GM18502 (cell line): Measurements from ENCODE around the gene NDUFV2.

ENCODE experiments used
- ATAC-seq: cut with Tn5 transposase; IDR thresholded peaks from one replicate; pipeline ENCODE4 v1.9.1; 2021; ENCODE audit warnings: mild to moderate bottlenecking; ENCODE audit not compliant: unreplicated experiment, poor library complexity

Gene NDUFV2

DNA sequence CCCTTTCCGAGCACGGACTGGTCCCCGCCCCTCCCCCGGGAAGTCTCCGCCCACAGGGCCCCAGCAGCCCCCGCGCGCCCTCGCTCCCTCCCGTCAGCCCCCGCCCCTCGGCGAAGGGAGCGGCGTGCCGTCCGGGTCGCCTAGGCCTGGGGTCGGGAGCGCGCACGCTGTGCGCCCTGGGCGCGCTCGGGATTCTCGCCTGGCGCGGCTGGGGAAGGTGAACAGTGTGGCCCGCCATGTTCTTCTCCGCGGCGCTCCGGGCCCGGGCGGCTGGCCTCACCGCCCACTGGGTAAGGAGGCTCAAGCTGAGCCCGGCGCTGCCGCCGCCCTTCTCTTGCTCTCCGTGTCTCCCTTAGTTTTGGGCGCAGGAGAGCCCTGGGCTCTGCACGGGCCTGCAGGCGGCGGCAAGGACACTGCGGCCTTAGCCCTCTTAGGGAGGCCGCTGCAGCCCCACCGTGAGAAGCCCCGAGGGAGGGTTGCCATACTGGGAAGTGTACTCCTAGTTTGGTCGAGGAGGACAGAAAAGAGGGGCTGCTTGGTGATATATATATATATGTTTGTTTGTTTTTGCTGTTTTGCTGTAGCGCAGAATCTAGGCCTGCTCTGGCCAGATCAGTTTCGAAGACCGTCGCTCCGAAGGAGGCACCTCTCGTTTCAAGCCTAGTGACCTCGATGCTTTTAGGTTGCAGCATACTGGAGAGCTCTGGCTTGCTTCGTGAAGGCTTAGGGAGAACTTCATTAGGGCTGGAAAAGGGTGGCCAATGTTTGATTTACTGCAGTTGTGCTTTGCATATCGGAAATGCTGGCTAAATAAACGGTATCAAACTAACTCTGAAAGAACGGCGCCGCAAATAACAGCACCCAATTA lies at the start of gene NDUFV2:
Gene NDUFV2, plus strand, starts transcription at position 192 of the 868 bp plus-strand sequence. Its CDS starts 45 bp downstream, at position 237.
- peak; percentile 93 for ATAC-seq

DNA sequence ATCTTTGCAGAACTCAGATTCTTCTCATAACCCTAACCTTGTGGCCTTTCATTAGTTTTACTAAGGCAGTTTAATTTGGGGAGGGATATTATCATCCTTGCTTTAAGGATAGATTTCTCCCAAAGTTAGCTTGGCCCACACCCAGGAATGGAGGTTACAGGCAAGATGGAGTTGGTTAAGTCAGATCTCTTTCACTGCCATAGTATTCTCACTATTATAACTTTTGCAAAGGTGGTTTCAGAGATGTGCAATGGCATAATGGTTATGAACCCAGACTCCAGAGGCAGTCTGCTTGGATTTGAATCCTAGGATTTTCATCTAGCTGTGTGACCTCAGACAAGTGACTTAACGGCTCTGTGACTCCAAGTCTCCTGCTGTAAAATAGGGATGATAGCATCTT lies 48.7 kb upstream of the NDUFV2 start:
- no peak for ATAC-seq

DNA sequence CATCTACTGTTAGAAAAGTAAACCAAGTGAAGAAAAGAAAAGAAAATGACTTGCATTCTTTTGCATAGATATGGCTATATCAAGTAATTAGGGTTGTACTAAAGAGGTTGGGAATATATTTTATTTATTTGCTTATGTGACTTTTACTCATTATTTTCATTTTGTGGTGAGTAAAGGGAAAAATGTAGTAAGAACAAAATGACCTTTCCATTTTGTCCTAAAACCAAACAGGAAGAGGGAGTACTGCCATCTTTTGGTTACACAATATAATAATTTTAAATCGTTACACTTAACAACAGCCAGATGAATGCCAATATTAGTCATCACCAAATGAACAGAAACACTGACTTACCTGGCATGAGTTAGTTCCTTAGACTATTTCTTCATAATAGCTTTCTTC lies 47.3 kb upstream of the NDUFV2 start:
- peak; percentile 63 for ATAC-seq

DNA sequence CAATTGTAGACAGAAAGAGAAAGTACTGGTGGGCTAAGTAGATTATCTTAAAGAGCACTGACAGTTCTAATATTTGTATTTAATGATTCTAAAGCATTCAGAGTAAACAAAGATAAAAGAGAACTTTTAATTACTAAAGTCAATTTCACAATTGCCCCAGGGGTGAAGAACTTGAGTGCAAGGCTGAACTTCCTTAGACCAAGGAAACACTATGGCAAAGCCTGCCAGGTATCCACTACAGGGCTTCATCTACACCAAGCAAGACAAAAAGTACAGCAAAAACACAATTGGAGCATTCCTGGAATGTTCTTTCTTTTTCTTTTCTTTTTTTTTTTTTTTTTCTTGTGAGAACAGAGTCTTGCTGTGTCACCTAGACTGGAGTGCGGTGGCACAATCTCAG lies 46.9 kb upstream of the NDUFV2 start:
- no peak for ATAC-seq

DNA sequence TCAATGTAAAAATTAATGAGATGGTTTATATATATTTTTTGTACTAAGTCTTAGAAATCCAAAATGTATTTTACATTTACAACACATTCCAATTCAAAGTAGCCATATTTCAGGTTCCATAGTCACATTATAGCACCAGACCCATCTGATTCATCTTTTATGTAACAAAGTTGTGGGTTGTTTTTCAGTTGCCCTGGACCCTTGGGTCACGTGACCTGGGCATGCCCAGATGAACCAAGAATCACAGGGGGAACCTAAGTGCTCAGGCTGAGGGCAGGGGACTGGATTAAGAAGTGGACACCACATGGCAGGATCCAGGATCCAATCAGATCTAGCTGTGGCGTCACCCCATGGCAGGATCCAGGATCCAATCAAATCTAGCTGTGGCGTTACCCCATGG lies 44.9 kb upstream of the NDUFV2 start:
- ATAC-seq: no peak

DNA sequence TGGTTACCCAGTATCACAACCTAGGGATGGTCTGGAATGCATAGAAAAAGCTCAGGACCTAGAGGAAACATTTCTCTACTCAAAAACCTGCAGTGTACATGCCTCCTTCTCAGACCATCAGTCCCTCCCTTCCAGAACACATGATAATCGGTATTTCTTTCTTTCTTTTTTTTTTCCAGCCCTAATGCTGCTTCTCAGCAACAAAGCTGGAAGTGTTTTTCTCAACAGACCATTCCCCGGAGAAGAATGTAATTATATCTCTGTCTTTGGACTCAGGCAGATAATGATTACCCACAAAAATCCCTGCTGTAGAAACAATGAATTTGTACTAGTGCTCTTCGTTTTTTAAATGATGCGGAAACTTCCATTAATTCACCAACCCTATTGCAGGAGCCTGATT lies 44.1 kb upstream of the NDUFV2 start:
- no peak for ATAC-seq

DNA sequence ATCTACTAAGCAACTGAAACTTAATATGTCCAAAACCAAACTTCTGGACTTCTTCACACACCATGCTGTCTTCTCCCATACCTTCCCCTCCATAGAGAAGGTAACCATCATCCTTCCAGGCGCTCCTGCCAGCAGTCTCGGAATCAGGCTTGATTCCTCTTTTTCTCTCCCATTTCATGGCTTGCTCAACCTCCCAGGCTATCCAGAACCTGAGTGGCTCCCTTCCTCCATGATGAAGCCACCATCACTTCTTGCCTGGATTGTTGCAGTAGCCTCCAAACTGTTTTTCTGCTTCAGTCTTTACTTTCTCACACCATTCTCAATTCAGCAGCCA lies 40.1 kb upstream of the NDUFV2 start:
- ATAC-seq: peak; percentile 3

DNA sequence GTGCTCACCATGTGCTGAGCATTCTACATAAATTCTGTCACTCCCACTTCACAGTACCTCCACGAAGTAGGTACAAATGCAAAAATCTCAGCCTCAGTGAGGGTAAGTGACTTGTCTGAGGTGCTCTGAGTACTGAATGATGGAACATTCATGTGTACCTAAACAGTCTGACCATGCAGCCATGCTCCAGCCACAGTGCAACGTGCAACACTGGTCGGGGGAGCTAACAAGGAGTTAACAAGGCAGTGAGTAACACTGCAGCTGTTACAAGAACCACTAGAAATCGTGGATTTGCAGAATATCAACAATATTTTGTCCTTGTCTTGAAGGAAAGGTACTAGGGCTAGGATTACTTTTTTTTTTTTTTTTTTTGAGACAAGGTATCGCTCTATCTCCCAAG lies 36.6 kb upstream of the NDUFV2 start:
- ATAC-seq: no peak

DNA sequence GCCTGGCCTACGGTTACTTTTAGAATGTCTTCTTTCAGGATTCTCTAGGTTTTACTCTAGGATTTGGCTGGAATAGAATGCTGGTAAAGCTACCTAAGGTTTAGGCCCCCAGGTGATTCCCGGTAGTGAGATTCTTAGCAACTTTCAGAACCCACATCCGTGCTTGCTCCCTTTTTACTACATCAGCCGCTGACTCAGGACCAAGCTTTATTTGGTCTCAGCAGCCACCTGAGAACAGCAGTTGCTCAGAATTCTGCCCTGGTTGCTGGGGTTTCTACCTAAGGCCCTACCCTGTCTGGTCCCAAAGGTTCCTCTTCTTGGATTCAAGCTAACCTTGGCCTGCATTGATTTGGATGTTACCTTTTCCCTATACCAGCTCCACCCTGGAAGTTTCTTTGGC lies 36.1 kb upstream of the NDUFV2 start:
- ATAC-seq: peak; percentile 42

DNA sequence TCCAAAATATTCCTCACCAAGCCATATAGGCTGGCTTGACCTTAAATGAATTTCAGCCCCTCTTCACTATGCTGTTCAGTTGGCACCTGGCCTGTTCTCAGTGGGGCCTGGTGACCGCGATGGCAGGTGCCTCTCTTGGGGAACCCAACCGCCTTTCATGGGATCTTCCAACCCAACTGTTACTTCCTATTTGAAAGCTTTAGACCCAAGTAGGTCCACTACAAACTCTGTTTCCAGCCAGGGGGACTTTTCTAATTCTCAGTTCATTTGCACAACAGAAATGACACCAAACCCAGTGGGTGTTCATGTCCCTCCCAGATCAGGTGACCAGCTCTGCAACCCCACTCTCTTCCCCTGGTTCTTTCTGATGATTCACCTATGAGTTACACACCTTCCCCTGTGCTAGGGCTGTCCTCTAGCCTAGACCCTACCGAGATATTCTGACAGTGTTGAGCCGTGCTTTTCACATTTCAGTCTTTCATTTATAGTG lies 35.6 kb upstream of the NDUFV2 start:
- ATAC-seq: peak; percentile 73

DNA sequence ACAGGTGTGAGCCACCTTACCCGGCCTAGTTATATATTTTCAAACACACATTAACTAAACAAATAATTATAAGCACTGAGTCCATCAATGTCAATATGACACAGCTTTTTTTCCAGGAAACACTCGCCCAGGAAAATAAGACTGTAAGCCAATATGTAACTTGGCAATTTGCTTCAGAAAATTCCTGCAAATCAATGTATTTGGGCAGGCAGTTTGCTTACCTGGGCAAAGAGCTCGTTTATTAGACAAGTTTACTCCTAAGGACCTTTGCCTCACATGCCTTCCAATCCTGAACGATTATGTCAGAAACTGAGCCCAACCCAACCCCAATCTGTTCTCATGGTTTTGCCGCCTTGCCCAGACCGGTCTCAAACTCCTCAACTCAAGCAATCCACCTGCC lies 34.7 kb upstream of the NDUFV2 start:
- no peak for ATAC-seq

DNA sequence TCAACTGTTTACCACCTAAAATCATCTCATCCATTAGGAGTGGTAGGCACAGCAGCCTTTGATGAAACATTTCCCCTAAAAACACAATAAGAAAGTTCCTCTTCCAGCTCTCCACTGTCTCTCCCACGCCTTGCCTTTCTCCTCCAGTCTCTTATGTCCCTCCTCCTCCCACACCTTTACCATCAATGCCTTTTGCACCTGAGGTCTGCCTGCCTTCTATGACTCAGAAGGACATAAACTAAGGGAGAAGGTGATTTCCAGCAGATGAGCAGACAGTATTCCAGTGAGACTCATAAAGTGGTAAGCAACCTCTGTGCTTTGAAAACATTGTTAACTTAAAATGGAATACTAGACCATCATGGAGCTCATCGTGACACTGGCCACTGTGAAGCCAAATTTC lies 34.2 kb upstream of the NDUFV2 start:
- no peak for ATAC-seq

DNA sequence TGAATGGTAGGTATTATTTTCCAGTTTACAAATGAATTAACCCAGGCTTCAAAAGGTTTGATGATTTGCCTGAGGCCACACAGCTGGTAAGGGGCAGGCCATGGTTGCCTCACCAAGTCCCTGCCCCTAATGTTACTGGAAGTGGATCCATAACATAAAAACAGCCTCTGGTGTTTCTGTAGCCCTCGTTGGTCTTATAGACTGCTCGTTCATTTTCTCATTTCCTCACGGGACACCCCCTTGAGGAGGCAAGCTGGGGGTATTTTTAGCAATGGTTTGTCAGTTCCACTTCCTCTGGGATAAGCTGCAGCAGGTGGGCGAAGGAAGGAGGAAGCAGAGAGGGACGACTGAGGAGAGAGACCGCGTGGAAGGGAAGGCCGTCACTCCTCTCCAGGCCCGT lies 32.9 kb upstream of the NDUFV2 start:
- ATAC-seq: no peak

DNA sequence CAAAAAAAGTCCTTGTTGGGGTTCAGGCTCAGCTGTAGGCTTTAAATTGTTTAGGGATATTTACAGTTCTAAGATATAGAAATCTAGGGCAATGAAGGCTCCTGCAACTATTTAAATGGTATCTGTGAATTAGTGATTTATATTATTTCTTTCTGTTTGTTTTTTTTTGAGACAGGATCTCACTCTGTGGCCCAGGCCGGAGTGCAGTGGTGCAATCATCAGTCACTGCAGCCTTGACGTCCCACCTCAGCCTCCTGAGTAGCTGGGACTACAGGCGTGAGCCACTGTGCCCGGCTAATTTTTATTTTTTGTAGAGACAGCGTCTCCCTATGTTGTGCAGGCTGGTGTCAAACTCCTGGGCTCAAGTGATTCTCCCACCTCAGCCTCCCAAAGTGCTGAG lies 32.3 kb upstream of the NDUFV2 start:
- no peak for ATAC-seq

DNA sequence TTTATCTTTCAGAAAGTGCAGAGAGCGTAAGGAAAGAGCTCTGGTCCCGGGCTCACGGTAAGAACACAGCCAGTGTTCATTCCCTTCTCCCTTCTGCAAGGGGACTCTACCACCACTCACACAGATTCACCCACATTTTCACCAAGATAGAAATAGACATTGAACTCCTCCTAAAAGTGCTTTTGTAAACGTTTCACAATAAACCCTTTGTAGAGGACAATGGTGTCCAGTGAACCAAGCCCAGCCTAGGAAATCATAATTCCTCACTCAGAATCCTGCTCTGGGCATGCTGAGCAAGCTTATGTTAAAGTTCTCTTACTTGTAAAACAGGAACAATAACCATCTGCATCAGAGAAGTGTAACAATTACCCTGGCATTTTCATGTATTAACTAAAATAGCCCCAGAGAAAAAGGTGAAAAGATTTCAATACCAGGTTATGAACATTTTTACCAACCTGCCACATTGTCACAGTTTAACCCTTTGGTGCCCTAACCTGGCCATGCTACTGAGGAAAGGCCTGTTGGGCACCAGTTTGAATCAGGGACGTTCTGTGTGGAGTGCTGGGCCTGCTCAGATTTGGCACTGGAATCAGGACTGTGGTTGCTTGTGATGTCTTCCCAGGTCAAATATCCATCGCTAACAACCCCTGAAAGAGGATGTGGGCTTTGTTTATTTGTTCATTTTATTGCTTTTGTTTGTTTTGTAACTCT lies 22.5 kb upstream of the NDUFV2 start:
- ATAC-seq: no peak

DNA sequence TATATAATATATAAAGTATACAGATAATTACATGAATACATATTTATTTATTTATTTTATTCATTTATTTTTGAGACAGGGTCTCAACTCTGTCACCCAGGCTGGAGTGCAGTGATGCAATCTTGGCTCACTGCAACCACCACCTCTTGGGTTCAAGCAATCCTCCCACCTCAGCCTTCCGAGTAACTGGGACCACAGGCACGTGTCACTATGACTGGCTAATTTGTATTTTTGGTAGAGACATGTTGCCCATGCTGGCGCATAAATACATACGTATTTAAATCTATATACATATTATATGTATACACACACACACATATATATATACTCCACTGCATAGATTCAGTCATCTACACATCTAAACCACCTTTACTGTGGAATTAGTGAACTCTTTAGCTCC lies 20.6 kb upstream of the NDUFV2 start:
- ATAC-seq: no peak

DNA sequence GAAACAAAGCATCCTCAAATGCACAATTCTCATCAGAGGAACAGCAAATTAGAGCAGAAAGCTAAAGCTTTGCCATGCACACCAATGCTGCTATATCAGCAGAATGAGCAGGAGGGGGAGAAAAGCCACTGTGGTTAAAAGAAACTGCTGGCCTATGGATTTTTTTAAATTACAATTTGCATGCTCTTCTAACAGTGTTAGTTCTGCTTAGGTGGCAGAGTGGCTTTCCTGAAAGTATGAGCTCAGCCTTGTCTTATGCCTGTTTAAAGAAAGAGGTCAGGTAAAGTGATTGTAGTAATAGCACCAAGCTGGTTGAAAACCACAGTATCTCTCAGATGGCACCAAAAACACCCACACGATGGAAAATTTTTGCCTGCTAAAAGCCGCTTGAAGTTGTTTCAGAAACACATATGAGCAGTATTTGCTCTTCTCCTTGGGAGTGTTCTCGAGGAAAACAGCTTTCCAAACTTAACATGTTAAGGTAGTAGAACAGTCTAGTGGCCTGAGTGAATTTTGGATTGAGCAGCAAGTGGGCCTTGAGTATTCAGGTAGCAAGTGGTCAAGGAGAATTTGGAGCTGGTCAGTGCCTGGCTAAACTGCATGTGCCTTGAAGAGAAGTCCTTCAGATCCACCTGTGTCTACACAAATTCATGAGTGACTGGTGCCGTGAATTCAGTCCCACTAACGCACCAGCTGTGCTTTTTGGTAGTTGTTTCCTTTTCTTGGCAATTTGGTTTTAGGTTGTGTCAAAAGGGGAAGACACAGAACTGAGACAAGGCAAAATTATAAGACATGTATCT lies 19.6 kb upstream of the NDUFV2 start:
- ATAC-seq: peak; percentile 88

DNA sequence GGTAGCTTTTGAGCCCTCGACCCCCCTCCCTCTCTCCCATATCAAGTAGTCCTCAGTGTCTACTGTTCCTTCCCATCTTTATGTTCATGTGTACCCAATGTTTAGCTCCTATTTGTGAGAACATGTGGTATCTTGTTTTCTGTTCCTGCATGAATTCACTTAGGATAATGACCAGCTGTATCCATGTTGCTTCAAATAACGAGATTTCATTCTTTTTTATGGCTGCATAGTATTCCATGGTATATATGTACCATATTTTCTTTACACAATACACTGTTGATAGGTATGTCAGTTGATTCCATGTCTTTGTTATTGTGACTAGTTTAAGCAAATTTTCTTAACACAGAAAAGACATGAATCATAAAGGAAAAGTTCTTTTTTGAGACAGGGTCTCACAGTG lies 16.5 kb upstream of the NDUFV2 start:
- ATAC-seq: no peak

DNA sequence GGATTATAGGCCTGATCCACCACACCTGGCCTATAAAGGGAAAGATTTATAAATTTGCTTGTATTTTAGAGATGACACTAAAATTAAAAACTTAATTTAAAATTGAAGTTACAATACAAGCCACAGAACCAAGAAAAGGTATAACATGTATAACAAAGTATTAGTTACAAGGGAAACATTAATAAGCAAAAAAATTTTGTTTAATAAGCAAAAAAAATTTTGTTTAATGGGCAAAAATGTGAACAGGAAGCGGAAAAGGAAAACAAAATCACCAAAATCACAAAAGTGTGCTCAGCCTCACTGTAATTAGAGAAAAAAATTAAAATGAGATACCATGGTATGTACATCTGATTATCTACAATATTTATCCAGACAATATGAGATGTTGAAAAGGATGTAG lies 15.9 kb upstream of the NDUFV2 start:
- ATAC-seq: no peak

DNA sequence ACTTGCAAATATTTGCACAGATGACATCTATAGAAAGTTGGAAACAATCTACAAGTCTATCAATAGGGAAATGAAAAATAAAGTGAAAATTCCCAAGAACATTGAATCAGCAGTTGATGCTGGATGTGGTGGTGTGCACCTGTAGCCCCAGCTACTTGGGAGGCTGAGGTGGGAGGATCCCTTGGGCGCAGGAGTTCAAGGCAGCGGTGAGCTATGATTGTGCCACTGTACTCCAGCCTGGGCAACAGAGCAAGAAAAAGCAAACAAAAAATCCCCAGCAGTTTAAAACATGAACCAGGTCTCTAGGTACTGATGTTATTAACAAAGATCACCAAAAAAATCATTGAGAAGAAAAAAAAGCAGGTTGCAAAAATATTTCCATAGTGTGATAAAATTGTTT lies 15.4 kb upstream of the NDUFV2 start:
- no peak for ATAC-seq

DNA sequence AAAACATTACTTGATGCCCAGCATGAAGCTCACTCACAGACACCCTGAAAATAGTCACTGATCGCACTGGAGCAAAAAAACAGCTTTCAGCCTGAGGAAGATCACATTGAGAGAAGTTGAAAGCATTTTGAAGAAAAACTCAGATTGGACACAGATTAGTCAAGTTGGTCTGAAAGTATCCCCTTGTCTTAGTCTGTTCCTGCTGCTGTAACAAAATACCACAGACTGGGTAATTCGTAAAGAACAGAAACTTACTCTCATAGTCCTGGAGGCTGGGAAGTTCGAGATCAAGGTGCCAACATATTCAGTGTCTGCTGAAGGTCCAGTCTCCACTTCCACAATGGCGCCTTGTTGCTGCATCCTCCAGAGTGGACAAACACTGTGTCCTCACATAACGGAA lies 14.2 kb upstream of the NDUFV2 start:
- ATAC-seq: no peak
